HK-2 (cell line): ENCODE data around the gene CYP2U1.
A peak's percentile ranks its signal among the peaks of the same experiment; 100 is the strongest.

Experiments
- DNase-seq: peaks from one replicate; pipeline ENCODE4 v3.0.0-alpha.2; 2018; ENCODE audit not compliant: unreplicated experiment

The CYP2U1 gene

DNA sequence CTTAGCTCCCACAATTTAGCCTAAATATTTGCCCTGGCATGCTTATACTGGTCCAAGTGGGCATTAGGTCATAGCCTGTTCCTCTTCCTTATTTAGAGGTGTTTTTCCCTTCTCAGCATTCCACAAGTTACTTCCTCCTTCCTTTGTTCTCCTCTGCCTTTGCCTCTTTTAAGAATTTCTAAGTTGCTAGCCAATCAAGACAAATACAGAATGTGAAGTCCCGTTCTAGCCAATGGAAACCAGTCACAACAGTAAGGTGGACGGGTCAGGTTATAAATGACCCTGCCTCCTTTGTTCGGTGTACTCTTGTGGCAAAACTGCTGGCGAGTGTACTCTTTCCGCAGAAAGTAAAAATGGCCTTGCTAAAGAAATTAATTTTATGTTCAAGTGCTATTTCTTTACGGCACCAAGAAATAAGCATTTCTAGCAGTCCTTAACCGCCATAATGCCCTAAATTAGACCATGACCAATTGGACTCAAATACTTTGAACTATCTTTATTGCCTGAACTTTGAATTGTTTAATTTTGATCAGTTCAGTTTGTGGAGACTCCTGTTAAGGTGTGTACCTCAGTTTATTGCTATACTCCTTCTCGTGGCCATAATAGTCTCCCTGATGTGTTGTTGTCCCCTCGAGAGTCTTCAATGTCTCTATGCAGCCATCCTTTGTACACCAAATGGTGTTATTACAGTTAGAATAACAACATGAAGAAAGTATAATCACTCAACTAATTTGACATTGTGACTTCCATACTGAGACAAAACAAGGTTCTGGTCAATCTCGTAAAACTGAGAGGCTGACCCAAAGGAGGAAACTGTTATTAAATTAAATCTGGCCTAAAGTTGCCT is 56.8 kb downstream of the CYP2U1 start:
- no peak for DNase-seq

DNA sequence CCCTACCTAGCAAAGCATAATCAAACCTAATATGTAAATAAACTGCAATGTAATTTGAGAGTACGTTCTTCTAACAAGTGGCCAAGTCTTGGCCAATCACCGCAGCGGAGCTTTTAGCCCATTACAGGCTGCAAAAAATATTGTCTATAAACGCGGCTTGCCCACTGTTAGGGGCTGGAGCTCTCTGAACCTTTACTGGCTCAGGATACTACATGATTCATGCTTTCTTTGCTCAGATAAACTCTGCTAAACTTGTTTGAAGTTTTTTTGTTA is 57.4 kb downstream of the CYP2U1 start:
- DNase-seq, result no peak

DNA sequence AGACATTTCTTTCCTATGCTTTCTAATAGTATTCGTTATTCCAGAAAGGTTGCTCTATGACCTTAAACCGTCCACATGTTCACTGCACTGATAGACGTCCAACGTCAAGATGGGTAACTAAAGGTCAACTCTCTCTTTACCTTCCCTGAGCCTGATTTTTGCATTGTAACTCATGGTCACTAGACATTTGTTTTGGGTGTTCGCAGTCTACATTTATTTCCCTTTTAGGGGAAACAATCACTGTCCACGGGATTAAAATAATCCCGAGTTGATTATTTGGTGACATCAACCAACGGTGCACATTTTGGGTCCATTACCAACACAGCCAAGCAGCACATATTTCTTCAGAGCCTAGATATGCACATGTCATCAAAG is 57.8 kb downstream of the CYP2U1 start:
- DNase-seq, result no peak

DNA sequence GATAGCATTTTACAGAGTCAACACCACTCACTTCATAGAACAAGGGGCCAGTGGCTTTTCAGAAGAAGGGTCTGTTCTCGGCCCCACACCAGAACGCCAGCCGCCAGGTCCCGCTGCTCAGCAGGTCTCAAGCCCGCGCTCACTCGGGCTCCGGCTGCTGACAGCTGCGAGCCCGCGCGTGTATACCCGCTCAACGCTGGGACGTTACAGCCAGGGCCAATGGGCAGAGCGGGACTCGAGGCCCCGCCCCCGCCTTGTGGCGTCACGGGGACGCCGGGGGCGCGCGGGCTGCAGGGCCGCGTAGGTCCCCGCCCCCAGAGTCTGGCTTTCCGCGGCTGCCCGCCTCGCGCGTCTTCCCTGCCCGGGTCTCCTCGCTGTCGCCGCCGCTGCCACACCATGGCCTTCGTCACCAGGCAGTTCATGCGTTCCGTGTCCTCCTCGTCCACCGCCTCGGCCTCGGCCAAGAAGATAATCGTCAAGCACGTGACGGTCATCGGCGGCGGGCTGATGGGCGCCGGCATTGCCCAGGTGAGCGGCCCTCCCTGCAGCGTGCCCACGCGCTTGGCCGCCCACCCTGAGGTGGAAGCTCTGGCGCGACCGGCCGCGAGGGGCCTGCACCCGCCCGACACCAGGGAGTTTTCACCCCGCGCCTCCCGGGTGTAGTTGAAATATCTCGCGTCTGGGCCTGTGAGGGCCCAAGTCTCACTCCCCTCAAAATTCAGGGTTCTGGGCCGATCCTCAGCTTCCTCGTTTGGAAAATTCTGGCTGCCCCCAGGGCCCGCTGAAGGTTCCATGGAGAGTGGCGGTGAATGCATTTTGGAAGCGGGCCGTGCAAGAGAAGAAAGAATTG is 58.4 kb downstream of the CYP2U1 start, which contains the start of gene HADH:
HADH (plus strand) TSS at position 353 of the 850 bp plus-strand sequence; CDS start at position 397, 44 bp downstream.
- peak; percentile 89 for DNase-seq

DNA sequence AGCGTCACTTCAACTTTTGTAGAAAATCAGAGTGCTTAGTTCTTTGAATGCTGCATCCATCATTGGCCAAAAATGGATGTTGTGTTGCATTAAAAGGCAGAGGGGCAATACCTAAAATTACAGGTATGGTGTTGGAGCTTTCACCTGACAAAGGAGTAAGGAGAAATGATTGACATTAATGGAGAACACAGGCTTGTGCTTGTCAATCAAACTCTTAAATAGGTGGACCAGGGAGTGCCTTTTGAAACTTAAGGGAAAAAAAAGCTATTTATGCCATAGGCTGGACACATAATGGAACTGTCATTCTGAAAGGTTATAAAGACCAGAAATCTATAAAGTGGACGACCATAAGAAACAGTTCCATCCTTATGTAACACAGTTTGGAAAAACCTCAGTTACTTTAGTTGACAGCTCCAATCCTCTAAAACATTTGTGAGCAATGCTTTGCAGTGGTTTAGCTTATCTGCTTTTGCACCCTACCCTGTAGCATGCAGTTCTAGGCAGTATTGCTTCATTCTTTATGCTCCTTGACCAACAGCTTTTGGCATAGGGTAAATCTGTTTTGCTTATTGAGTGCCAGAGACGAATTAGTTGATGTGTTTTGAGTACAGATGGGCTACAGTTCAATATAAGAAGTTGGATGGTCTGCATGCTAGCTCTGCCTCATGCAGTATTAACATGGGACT is 60.7 kb downstream of the CYP2U1 start:
- no peak for DNase-seq

DNA sequence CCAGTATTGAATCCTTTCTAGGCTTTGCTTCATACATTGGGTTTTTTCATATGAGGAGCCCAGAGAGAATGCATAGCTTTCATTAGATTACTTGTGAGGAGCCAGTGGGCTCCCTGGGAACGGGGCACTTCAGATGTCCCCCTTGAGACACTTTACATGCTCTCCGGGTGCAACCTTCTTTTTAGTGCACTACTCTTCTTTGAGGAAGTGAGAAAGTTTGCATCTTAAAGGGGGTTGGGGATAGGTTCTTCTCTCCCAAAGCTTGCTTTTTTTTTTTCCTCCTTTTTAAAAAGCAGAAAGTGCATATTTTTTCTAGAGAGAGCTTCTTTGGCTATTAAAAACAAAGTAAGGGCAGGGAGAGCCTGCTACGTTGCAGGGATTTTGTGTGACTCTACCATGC is 62.6 kb downstream of the CYP2U1 start:
- no peak for DNase-seq

DNA sequence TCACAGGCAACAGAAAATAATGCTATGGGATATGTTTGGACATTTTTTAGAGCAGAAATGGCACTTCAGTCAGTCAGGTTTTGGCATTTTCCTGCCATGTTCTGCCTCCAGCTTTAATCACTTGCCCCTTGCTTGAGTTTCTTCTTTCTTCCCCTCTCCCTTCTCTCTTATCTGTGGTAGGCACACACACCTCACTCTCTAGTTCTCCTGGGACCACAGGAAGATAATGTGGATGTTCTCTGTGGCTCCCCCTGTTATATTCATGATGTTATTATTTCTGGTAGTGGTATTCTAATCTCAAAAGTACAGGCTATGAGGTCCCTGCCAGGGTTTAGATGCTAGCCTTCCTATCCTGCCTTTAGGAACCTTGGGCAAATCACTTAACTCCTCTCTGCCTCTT is 63.5 kb downstream of the CYP2U1 start:
- DNase-seq, result no peak

DNA sequence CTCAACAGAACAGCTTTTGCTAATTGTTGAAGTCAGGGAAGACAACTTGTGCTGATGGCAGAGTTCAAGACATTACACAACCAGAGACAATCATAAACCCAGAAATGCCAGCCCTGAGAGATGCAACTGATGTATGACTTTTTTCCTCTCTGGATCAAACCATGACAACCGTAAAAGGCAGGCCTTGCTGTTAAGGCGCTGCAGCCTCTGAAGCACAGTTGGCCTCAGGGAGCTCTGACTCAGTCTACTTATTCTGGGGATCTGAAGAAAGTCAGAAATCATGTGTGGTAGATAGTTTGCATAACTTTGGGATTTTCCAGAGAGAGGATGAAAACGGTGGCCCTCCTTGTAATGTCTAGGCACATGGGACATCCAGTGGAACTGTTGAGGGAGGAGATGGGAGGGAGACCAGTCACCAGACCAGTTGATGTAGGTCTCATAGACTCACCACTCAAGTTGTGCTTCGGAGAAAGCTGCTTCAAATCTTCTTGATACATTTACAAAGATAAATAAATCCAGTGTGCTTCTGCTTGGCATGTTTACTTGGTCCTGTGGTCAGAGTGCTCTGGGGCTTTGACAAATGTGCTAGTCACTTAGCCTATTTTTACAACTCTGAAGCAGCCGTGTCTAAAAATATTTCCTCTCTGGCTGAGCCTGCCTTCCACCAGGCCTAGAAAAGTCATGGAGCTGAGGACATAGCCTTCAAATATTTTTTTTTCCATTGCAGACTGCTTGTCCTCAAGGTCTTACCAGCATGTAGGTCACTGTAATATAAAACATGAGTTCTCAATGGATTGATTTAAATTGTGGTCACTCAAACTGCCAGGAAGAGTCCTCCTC is 65.8 kb downstream of the CYP2U1 start:
- DNase-seq, result no peak

DNA sequence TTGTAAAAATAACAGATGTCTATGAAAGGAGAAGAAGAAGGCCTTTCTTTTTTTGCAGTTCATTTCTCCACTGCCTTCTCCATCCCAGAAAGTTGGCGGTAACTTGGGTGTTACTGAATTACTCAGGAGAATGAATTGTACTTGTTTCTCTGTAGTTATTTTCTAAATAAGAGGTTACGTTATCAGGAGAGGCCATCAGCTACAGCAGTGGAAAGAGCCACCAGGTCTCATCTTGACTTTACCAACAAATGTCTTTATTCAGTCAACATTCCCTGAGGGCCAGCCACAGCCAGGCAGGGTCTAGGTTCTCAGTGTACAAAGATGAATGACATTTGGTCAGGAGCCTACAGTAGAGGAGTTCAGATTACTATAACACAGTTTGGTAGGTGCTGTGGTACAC is 66.4 kb downstream of the CYP2U1 start:
- DNase-seq, result no peak

DNA sequence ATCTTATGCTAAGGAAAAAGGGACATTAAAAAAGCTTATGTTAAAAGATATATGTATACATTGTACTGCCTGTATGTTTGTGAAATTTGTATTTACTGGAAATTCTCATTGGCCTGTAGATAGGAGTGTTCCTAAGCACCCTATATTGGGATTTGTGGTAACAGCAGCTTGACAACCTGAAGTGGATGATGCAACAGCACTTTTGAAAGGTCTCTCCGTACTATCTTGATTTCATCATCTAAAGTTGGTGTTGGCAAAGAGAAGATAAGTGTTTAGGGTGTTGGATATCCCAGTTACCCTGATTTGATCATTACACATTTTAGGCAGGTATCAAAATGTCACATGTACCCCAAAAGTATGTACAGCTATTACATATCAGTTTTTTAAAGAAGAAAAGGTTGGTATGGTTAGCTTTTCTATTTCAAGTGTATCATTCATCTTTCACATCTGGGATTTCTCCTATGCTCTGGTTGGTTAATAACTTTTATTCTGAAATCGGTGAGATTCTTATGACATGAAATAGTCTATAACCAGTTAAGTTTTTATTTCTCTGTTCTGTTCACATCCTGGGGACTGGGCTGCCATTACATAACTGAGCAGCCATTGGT is 68.7 kb downstream of the CYP2U1 start:
- DNase-seq, result no peak

DNA sequence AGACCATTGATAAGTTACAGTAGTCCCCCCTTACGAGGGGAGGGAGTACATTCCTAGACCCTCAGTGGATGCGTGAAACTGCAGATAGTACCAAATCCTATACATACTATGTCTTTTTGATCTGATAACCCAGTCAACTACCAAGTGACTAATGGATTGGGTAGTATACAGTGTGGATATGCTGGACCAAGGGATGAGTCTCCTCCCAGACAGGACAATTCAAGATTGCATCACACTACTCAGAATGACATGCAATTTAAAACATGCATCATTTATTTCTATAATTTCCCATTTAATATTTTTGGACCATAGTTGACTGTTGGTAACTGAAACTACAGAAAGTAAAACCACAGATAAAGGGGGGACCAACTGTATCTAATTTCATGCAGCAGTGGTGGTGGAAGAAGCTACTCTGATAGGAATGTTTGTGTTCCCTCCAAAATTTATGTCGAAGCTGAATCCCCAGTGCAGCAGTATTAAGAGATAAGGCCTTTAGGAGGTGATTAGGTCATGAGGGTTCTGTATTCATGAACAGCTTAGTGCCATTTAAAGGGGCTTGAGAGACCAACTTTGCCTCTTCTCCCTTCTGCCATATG is 70.3 kb downstream of the CYP2U1 start:
- DNase-seq, result no peak
